ENCODE results near the gene TRIM52.

DNA sequence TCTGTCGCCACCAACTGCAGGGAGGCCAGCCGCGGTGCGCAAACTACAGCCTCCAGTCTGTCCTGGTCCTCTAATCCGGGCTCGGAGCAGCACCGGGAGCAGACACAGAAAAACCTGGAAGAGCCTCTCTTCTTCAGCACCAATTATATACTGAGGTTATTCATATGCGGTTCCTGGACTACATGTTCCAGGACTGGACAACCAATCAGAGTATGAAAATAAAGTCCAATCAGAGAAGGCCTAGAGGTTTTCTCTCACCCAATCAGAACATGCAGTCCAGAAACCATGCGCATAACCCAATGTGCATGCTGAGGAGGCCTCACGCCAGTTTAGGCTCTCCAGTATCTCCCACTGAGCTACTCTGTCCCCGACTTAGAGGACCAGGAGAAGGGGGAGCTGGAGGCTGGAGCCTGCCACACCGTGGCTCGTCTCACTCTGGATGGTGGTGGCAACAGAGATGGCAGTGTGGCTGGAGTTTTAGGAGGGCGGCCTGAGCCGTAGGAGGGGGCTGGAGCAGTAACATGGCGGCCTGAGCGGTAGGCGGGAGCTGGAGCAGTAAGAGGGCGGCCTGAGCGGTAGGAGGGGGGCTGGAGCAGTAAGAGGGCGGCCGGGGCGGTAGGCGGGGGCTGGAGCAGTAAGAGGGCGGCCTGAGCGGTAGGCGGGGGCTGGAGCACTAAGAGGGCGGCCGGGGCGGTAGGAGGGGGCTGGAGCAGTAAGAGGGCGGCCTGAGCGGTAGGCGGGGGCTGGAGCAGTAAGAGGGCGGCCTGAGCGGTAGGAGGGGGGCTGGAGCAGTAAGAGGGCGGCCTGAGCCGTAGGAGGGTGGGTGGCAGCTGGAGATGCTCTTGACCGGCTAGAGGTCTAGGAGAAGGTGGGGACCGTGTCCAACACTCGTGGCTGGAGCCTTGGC, 20.4 kb upstream of the TRIM52 start:
- no peak for TF ChIP-seq SIN3A (IDR thresholded peaks at IDR 0.05; ENCODE audit: low read depth)
- TF ChIP-seq, protein P1, sequence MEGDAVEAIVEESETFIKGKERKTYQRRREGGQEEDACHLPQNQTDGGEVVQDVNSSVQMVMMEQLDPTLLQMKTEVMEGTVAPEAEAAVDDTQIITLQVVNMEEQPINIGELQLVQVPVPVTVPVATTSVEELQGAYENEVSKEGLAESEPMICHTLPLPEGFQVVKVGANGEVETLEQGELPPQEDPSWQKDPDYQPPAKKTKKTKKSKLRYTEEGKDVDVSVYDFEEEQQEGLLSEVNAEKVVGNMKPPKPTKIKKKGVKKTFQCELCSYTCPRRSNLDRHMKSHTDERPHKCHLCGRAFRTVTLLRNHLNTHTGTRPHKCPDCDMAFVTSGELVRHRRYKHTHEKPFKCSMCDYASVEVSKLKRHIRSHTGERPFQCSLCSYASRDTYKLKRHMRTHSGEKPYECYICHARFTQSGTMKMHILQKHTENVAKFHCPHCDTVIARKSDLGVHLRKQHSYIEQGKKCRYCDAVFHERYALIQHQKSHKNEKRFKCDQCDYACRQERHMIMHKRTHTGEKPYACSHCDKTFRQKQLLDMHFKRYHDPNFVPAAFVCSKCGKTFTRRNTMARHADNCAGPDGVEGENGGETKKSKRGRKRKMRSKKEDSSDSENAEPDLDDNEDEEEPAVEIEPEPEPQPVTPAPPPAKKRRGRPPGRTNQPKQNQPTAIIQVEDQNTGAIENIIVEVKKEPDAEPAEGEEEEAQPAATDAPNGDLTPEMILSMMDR (IDR thresholded peaks at IDR 0.05 in 2 of 3, conservative IDR thresholded peaks at IDR 0.05 in 1 of 3; ENCODE audit: borderline replicate concordance in 1 of 3, insufficient read depth in 1 of 3, low read depth in 2 of 3, low read length in 2 of 3): no peak
- no peak for TF ChIP-seq EZH2phosphoT487 (IDR thresholded peaks at IDR 0.05; ENCODE audit: borderline replicate concordance)
- no peak for TF ChIP-seq POLR2A (IDR thresholded peaks at IDR 0.05; ENCODE audit: borderline replicate concordance, extremely low read depth, insufficient read depth, insufficient read length)
- no peak for TF ChIP-seq ZFX (IDR thresholded peaks at IDR 0.05)
- no peak for TF ChIP-seq POLR2AphosphoS5 (IDR thresholded peaks at IDR 0.05; ENCODE audit: low read depth, low read length)
- no peak for TF ChIP-seq EGR1 (IDR thresholded peaks at IDR 0.05; ENCODE audit: low read depth)
- no peak for TF ChIP-seq TCF7L2 (IDR thresholded peaks at IDR 0.05; ENCODE audit: borderline replicate concordance, extremely low read depth, insufficient read depth, insufficient read length)
- TF ChIP-seq EZH2 (IDR thresholded peaks at IDR 0.05): no peak
- TF ChIP-seq, protein P2, sequence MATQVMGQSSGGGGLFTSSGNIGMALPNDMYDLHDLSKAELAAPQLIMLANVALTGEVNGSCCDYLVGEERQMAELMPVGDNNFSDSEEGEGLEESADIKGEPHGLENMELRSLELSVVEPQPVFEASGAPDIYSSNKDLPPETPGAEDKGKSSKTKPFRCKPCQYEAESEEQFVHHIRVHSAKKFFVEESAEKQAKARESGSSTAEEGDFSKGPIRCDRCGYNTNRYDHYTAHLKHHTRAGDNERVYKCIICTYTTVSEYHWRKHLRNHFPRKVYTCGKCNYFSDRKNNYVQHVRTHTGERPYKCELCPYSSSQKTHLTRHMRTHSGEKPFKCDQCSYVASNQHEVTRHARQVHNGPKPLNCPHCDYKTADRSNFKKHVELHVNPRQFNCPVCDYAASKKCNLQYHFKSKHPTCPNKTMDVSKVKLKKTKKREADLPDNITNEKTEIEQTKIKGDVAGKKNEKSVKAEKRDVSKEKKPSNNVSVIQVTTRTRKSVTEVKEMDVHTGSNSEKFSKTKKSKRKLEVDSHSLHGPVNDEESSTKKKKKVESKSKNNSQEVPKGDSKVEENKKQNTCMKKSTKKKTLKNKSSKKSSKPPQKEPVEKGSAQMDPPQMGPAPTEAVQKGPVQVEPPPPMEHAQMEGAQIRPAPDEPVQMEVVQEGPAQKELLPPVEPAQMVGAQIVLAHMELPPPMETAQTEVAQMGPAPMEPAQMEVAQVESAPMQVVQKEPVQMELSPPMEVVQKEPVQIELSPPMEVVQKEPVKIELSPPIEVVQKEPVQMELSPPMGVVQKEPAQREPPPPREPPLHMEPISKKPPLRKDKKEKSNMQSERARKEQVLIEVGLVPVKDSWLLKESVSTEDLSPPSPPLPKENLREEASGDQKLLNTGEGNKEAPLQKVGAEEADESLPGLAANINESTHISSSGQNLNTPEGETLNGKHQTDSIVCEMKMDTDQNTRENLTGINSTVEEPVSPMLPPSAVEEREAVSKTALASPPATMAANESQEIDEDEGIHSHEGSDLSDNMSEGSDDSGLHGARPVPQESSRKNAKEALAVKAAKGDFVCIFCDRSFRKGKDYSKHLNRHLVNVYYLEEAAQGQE (IDR thresholded peaks at IDR 0.05; ENCODE audit: low read depth): no peak
